Measurements from ENCODE around the gene GAPVD1.

GRCh38 chr9:125325826-125326225 is 64.2 kb downstream of the GAPVD1 start:
- TF ChIP-seq CTCF (IDR thresholded peaks at IDR 0.05) (no peak), EZH2 (IDR thresholded peaks at IDR 0.05) (no peak)
